ENCODE measurements around the gene SEC14L3. TPM values are rescaled to one million over a fixed set of nuclear protein-coding genes. Genes with fewer than 3 reads are reported as not detected.
A peak's percentile ranks its signal among the peaks of the same experiment; 100 is the strongest.

SEC14L3 gene
- total RNA-seq, 2 experiments from 2014 or later, result not detected

GRCh38 chr22:30491381-30491780 is 19.6 kb upstream of the SEC14L3 start:
- no peaks in the 10 kb centered on the region for H3K79me2 ChIP-seq (ENCODE audit: insufficient read depth, low read depth, low read length)
- BruUV-seq (replicated peaks), result no TSS peak
- TF ChIP-seq CTCF (conservative IDR thresholded peaks at IDR 0.05; ENCODE audit: low read length) (no peak), EZH2phosphoT487 (IDR thresholded peaks at IDR 0.05; ENCODE audit: borderline replicate concordance, low read depth, low read length) (no peak)
- ChIA-PET POLR2A (no interaction called here), CTCF (ENCODE audit: unreplicated experiment) (no interaction called here)
- no peaks in the 10 kb centered on the region for H3K4me1 ChIP-seq (ENCODE audit: insufficient read depth, low read length, poor library complexity, severe bottlenecking)
- H3K4me2 ChIP-seq (ENCODE audit: low read length), result no peak overlapping the region
- DNase-seq (ENCODE audit: low spot score), result no peak
- no peaks in the 10 kb centered on the region for H4K20me1 ChIP-seq (ENCODE audit: insufficient read depth, low read length)
- intact Hi-C loops (cut with micrococcal nuclease; ENCODE audit: unreplicated experiment), result no loop called here
- no peaks in the 10 kb centered on the region for H3K36me3 ChIP-seq (ENCODE audit: insufficient read depth, low read length)
- no peak overlapping the region for H2AFZ ChIP-seq (ENCODE audit: low read length)
- H3K9me3 ChIP-seq (ENCODE audit: low read length), result no peaks in the 10 kb centered on the region
- no peak overlapping the region for H3K4me3 ChIP-seq (ENCODE audit: low read depth, low read length, poor library complexity, severe bottlenecking)
- no peaks in the 10 kb centered on the region for H3K9me2 ChIP-seq (ENCODE audit: insufficient read depth, low read length)
- no peak overlapping the region for H3K27ac ChIP-seq (ENCODE audit: low read depth, low read length, poor library complexity, severe bottlenecking)

- no peak for DNase-seq (ENCODE audit: low spot score)
- no peak overlapping the region for H2AFZ ChIP-seq (ENCODE audit: low read length)
- no peak overlapping the region for H3K27ac ChIP-seq (ENCODE audit: low read depth, low read length, poor library complexity, severe bottlenecking)
- H3K79me2 ChIP-seq (ENCODE audit: insufficient read depth, low read depth, low read length), result no peaks in the 10 kb centered on the region
- H3K9me2 ChIP-seq (ENCODE audit: insufficient read depth, low read length), result no peaks in the 10 kb centered on the region
- no TSS peak for BruUV-seq (replicated peaks)
- ChIA-PET POLR2A (no interaction called here), CTCF (ENCODE audit: unreplicated experiment) (no interaction called here)
- H3K4me1 ChIP-seq (ENCODE audit: insufficient read depth, low read length, poor library complexity, severe bottlenecking), result no peaks in the 10 kb centered on the region
- H3K4me2 ChIP-seq (ENCODE audit: low read length), result no peak overlapping the region
- no peaks in the 10 kb centered on the region for H3K9me3 ChIP-seq (ENCODE audit: low read length)
- intact Hi-C loops (cut with micrococcal nuclease; ENCODE audit: unreplicated experiment), result no loop called here
- H3K36me3 ChIP-seq (ENCODE audit: insufficient read depth, low read length), result no peaks in the 10 kb centered on the region
- H3K4me3 ChIP-seq (ENCODE audit: low read depth, low read length, poor library complexity, severe bottlenecking), result no peak overlapping the region
- TF ChIP-seq CTCF (conservative IDR thresholded peaks at IDR 0.05; ENCODE audit: low read length) (peak; percentile 58), EZH2phosphoT487 (IDR thresholded peaks at IDR 0.05; ENCODE audit: borderline replicate concordance, low read depth, low read length) (no peak)
- no peaks in the 10 kb centered on the region for H4K20me1 ChIP-seq (ENCODE audit: insufficient read depth, low read length)
These were observed 18.6 kb upstream of the SEC14L3 start for GRCh38 chr22:30490399-30490798.

GRCh38 chr22:30488121-30488520 is 16.3 kb upstream of the SEC14L3 start:
- BruUV-seq (replicated peaks), result no TSS peak
- CTCF ChIA-PET (ENCODE audit: unreplicated experiment), result interaction anchor here (0.6 kb wide), 1 partner anchor 364 kb away, joined by 3 read pairs; no protein-coding TSS in a partner anchor

More at GRCh38 chr22:30488121-30488520, 16.3 kb upstream of the SEC14L3 start:
- Histone ChIP-seq H4K20me1 (ENCODE audit: insufficient read depth, low read length) (no peaks in the 10 kb centered on the region), H3K4me1 (ENCODE audit: insufficient read depth, low read length, poor library complexity, severe bottlenecking) (no peaks in the 10 kb centered on the region), H2AFZ (ENCODE audit: low read length) (no peak overlapping the region), H3K27ac (ENCODE audit: low read depth, low read length, poor library complexity, severe bottlenecking) (no peak overlapping the region), H3K79me2 (ENCODE audit: insufficient read depth, low read depth, low read length) (no peaks in the 10 kb centered on the region), H3K9me3 (ENCODE audit: low read length) (no peaks in the 10 kb centered on the region), H3K4me2 (ENCODE audit: low read length) (no peak overlapping the region), H3K9me2 (ENCODE audit: insufficient read depth, low read length) (no peaks in the 10 kb centered on the region), H3K36me3 (ENCODE audit: insufficient read depth, low read length) (no peaks in the 10 kb centered on the region), H3K4me3 (ENCODE audit: low read depth, low read length, poor library complexity, severe bottlenecking) (no peak overlapping the region)
- DNase-seq (ENCODE audit: low spot score), result no peak
- TF ChIP-seq CTCF (conservative IDR thresholded peaks at IDR 0.05; ENCODE audit: low read length) (no peak), EZH2phosphoT487 (IDR thresholded peaks at IDR 0.05; ENCODE audit: borderline replicate concordance, low read depth, low read length) (no peak)
- POLR2A ChIA-PET, result no interaction called here
- intact Hi-C loops (cut with micrococcal nuclease; ENCODE audit: unreplicated experiment), result loop anchor here (10.0 kb wide), 1 partner anchor 203 kb away; the partner anchor contains the start of gene CASTOR1

Measured in OCI-LY7 (cell line).